Effector CD8-positive, alpha-beta T cell (primary cell): ENCODE data around the gene NRTN.

ENCODE experiments used
- DNase-seq: peaks from one replicate; lab custom pipeline; 2025; lab: John Stamatoyannopoulos, UW

Gene NRTN

DNA sequence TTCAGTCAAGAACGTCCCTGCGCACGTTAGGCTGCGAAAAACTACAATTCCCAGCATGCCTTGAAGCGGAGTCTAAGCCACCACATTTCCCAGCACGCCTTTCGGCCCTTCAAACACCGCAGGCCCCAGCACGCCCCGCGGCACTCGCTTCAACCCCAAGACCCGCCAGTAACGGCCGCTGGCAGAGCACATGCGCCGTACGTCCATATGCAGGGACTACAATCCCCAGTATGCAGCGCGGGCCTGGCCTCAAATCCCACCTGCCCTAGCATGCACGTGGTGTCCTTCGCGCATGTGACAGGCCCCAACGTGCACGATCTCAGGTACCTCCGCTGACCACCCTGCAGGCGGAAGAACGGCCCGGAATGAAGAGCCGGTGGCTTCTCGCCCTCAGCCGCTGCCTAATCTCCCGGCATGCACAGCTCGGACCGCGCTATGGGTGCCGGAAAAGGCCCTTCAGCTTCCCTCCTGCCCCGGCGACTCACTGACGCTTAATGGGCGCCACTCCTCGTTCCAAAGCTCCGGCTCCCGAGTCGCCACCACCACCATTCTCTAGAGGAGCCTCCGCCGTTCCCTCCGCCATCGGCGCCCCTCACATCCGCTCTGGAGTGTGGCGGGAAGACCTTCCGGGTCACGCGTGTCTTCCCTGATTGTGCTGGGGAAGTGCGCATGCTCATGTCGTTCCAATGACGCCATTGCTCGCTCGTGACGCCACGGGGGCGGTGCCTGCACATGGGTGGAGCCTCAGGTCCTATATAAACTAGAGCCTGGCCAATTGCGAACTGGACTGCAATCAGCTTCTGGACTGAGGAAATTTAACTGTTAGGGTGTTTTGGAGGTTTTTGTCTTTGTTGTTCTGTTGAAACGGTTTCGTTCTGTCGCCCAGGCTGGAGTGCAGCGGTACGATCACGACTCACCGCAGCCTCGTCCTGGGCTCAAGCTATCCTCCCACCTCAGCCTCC, 14.0 kb upstream of the NRTN start, which contains the start of gene DUS3L:
TSS of gene DUS3L (minus strand) at position 605 of the 962 bp plus-strand sequence. CDS start at position 583, 22 bp downstream.
- peak; percentile 91 for DNase-seq

GRCh38 chr19:5792224-5792623, 12.6 kb upstream of the NRTN start:
- DNase-seq: no peak

DNA sequence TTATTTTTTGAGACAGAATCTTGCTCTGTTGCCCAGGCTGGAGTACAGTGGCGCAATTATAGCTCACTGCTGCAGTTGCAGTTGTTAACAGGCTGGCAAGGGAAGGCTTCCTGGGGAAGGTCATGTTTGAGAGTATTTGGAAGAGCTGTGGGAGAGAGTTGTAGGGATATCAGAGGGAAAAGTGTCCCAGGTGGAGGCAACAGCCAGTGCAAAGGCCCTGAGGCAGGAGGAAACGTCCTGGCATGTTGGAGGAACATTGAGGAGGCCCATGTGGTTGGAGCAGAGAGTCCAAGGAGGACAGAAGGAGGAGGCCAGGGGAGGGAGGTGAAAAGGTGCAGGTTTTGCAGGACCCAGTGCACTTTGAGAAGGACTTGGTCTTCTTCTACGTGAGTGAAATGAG, 11.7 kb upstream of the NRTN start:
- DNase-seq: no peak

GRCh38 chr19:5795382-5795919, 9.4 kb upstream of the NRTN start:
- no peak for DNase-seq

DNA sequence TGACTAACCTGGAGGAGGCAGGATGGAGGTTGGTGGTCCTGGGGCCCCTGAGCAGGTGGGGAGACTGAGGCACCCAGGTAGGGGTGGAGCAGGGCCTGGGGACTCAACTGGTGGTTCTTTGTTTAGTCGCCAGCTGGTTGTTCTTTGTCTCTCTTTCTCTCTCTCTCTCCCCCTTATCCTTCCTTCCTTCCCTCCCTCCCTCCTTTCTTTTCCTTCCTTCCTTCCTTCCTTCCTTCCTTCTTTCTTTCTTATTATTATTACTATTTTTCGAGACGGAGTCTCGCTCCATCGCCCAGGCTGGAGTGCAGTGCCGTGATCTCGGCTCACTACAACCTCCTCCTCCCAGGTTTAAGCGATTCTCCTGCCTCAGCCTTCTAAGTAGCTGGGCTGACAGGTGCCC, 6.6 kb upstream of the NRTN start:
- DNase-seq: no peak

- no peak for DNase-seq
Observed at GRCh38 chr19:5799247-5800241, 5.3 kb upstream of the NRTN start.

DNA sequence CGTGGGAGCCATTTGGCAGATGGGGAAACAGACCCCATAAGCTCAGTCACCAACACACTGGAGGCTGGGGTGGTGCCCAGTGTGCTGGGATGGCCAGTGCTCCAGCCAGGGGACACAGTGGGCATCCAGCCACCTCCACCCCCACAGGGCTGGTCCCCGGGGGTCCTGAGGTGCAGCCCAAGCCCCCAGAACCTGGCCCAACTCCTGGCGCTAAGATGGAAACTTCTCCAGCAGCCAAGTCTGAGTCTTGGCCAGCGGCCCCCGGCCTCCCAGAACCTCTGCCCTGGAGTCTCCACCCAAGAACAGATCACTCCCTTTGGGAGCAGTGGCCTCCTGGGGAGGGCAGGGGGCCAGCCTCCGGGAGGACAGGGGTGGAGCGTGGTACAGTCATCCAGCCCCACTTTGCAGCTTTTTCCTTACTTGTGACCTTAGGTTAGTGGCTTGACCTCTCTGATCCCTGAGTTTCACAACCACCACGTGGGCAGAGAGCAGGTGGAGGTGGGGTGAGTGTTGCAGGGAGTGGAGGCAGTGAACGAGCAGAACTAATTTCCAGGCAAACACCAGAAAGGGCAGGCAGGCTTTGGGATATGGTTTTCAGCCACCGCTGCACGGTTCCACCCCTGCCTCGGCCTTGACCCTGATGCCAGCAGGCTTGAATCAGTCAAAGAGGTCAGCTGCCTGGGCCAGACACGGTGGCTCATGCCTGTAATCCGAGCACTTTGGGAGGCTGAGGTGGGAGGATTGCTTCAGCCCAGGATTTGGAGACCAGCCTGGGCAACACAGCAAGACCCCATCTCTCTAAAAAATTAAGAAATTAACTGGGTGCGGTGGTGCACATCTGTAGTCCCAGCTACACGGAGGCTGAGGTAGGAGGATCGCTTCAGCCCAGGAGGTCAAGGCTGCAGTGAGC, 4.3 kb upstream of the NRTN start:
- no peak for DNase-seq

- DNase-seq: peak; percentile 18
Observed at GRCh38 chr19:5801796-5802619, 2.9 kb upstream of the NRTN start.

- DNase-seq: no peak
Observed at GRCh38 chr19:5803441-5803751, 1.5 kb upstream of the NRTN start.

DNA sequence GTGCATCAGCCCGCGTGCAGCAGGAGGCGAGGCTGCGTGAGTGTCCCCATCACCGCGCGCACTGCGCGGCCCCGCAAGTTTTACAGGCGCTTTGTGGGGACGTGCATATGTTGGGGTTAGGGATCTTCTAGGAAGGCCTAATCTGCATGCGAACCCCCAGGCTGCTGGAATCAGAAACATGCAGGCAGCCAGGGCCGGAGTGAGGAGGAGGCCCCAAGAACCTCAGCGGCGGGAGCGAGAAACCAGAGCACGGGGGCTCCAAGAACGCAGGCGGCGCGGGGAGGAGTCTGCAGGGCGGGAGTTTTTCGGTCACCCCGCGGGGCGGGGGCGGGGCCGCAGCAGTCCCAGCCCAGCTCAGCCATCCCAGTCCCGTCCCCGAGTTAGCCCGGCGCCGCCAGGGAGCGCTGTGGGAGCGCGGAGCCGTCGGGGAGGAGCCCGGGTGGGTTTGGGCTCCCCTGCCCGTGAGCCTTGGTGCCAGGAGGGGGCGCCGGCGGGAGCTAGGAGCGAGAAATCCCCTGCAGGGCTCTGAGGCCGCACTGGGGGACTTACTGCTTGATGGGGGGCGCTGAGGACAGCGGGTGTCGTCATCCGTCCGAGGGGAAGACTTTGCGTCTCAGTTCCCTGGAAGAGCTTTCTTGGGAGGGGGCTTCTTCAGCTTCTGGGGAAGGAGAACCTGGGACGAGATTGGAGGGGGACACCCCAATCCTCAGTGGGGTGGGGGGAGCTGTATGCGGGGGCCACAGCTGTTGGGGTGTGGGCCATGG, 933 bp upstream of the NRTN start:
- DNase-seq: peak; percentile 90

- DNase-seq: peak; percentile 64
Observed at GRCh38 chr19:5805462-5806132, 730 bp downstream of the NRTN start.

DNA sequence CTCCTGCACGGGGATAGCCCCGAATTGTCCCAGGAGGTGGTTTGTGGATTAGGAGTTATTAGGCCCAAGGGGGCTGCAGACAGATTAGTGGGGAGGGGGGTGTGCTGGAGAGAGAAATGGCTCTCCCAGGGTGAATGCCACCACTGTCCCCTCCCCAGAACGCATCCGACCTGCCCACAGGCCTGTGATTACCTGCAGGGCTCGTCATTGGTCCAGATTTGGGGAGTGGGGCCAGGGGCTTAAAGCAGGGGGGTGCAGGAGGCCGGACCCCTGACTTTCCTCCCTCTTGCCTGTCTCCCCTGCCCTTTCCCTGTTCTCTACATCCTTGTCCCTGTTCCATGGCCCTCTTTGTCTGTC, 1.2 kb downstream of the NRTN start:
- no peak for DNase-seq

DNA sequence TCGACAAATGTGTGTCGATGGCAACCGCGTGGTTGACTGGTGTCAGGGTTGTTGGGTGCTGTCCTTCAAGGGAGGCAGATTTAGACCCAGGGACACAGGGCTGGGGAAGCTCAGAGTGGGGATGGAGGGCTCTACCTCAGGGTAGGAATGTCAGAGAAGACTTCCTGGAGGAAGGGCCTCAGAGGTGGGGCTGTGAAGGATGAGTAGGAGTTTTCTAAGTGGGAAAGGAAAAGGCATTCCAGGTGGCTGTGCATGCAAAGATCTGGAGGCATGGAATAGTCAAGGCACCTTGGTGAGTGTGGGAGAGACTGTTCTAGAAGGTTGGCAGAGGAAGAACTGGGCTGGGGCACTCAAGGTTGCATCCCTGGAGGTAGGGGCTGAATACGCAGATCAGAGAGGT, 2.0 kb downstream of the NRTN start:
- DNase-seq: no peak

DNA sequence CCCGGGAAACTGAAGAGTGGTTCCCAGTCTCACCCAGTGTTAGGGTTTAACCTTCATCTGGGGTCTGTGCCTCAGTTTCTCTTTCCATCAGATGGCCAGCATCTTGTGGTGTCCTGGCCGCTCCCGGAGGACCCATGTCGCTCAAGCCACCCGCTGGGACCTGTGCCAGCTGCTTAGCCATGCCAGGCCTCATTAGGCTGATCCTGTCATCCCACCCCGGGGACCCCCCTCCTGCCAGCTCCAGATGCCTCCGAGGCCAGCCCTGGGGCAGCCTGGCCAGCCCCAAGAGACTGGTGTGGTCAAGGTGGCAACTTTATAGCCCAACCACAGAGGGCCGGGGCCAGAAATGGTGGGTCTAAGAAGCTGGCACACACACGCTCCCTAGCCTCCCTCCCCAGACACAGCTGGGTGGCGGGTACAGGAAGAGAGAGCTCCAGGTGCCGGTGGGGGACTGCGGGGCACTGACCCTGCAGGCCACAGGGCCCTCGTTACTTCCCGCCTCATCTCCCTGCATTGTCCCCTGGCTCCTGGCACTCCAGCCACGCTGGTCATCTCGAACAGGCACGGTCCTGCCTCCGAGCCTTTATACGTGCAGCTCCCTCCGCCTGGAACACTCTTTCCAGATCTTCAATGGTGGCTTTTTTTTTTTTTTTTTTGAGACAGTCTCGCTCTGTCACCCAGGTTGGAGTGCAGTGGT, 3.4 kb downstream of the NRTN start:
- DNase-seq: no peak

- no peak for DNase-seq
Observed at GRCh38 chr19:5809053-5809452, 4.2 kb downstream of the NRTN start.

DNA sequence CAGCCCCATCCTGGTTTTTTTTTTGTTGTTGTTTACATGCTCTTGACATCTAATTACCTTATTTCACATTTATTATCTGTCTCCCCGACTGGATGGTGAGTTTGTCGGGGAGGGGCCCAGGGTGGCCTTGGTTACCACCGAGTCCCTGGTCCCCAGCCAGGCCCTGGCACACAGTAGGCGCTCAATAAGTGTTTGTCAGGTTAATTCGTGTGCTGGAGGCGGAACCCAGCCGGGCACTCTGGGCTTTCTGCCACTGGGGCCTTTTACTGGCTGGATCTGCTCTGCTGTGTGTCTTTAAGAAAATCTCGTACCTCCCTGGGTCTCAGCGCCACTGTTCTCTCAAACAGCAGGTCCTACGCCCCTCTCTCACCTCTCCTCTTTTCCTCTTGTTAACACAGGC, 4.6 kb downstream of the NRTN start:
- DNase-seq: no peak

- DNase-seq: no peak
Observed at GRCh38 chr19:5811117-5811516, 6.2 kb downstream of the NRTN start.

- no peak for DNase-seq
Observed at GRCh38 chr19:5814123-5814851, 9.4 kb downstream of the NRTN start.
